ENCODE data around the gene MCC.

GRCh38 chr5:113082547-113082905 lies 405.7 kb downstream of the MCC start:
- TF ChIP-seq CTCF (conservative IDR thresholded peaks at IDR 0.05 in 1 of 2, IDR thresholded peaks at IDR 0.05 in 1 of 2; ENCODE audit: low read depth in 1 of 2, low read length in 2 of 2) (no peak), EZH2 (IDR thresholded peaks at IDR 0.05; ENCODE audit: low read length, missing control alignments) (no peak)
